ENCODE measurements around the gene CLSTN3. TPM values are rescaled to one million over a fixed set of nuclear protein-coding genes. Genes with fewer than 3 reads are reported as not detected.
A peak's percentile ranks its signal among the peaks of the same experiment; 100 is the strongest.

CLSTN3 gene
- total and polyA plus RNA-seq, 2 of the 13 experiments (the other 11 are each of a cell fraction or from before 2014, with no cell fraction given), result 26.2 to 94.1 TPM

DNA sequence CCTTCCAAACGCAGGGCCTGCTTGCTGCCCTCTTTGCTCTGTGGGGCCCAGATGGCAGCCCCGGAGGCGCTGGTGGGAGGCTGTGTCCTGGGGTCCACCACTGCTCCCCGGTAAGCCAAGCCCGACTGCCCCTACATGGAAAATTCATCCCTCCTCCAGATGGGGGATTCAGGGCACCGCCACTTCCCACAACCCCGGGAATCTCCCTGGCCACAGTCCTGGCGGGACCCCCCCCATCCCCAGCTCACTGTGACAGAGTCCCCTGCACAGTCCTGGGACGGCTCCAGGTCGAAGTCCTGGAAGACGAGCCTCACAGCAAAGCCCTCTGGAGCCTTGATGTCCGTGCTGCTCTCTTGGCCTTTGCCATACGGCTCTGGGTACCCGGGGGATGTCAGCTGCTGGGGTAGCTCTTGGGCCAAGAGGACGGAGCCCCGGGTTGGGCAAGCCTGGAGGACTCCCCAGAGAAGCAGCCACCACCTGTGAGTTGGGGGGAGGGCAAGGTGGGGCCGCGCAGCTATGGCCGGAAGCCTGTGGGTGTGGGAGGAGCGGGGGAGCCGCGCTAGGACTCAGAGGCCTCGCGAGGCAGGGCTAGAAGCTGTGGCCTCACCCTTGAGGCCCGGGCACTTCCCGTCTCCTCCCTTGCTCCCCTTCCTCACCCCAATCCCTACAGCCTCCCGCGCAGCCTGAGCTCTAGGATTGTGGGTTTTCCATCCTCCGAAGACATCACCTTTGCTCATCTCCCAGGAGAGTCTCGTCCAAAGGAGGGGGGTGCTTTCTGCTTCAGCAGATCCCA is 22.0 kb upstream of the CLSTN3 start (continued):
- TF ChIP-seq ADNP (CRISPR knock-in tag; IDR thresholded peaks at IDR 0.05) (0 out of 2 replicates have a peak, but pooled peaks have one; percentile 29), ZBTB3 (CRISPR knock-in tag; IDR thresholded peaks at IDR 0.05; ENCODE audit: borderline replicate concordance, low read depth) (peak; percentile 55; the same call in 1 of the 2 replicates), HDAC6 (IDR thresholded peaks at IDR 0.05; ENCODE audit: low read depth, low read length) (no peak), ZNF7 (CRISPR knock-in tag; IDR thresholded peaks at IDR 0.05) (no peak), ZNF878 (CRISPR knock-in tag; IDR thresholded peaks at IDR 0.05) (0 out of 2 replicates have a peak, but pooled peaks have one; percentile 37), THYN1 (CRISPR knock-in tag; IDR thresholded peaks at IDR 0.05; ENCODE audit: borderline replicate concordance, low read depth) (no peak), NFKB2 (CRISPR knock-in tag; IDR thresholded peaks at IDR 0.05; ENCODE audit: borderline replicate concordance) (peak; percentile 69; the same call in 1 of the 2 replicates)
- TF ChIP-seq, protein P1, sequence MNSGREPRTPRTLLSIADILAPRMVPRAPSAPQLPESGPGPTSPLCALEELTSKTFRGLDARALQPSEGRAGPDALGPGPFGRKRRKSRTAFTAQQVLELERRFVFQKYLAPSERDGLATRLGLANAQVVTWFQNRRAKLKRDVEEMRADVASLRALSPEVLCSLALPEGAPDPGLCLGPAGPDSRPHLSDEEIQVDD (CRISPR knock-in tag; IDR thresholded peaks at IDR 0.05; ENCODE audit: borderline replicate concordance), result no peak; the same call in 1 of the 2 replicates

DNA sequence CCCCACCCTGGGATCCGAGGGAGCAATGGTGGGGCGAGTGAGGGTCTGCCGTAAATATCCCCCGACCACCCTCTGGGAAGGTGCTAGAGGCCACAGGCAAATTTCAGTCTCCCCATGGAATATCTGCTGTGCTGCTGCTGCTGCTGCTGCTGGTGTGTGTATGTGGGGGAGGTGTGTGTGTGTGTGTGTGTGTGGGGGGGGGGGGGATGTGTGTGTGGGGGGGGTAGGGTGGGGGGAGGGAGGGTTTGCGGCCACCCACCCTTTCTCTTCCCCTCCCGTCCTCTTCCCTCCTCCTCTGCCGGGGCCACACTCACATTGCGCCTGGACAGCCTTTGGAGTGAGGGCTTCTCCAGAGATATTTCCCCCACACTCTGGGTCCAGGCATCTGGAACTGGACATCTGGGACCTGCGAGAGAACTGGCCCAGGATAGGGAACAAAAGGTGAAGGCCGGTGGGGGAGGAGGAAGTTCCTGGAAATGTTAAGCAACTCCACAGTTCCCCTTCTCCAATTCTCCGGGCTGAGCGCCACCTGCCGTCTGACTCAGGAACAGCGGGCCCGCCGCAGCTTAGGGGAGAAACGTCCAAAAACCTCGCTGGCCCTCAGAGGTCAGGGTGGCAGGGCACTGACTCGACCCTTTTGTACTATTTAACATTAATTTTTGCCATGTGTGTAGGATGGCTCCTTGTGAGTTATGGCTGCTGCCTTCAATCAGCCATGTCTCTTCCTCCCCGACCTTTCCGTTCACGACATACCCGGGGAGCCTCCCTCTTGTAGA is 21.2 kb upstream of the CLSTN3 start, which contains the start of gene C1RL:
Gene C1RL, minus strand, starts transcription at position 419 of the 776 bp plus-strand sequence. Its CDS starts 34 bp downstream, at position 385.
- peak; percentile 89 for DNase-seq (ENCODE audit: low spot score)
- no peak within 1 kb of the TSS for H2AFZ ChIP-seq (ENCODE audit: low read length)
- in situ Hi-C loops (cut with HindIII; ENCODE audit: extremely low pct_ligation_motif_present, low pct_unique_long_range_greater_than_20kb), result no loop called here
- FAIRE-seq, result peak; percentile 81
- H3K27me3 ChIP-seq (ENCODE audit: control insufficient read depth in 1 of 2, insufficient read depth in 2 of 2, low read length in 2 of 2), result no peaks in the 10 kb centered on the region; a peak in 1 of 5 replicates
- peak within 1 kb of the TSS; percentile 99 for H3K27ac ChIP-seq (ENCODE audit: extremely low read length, insufficient read depth, low read length)
- peaks cover 25% of the 10 kb centered on the region for H3K4me1 ChIP-seq (ENCODE audit: insufficient read depth, low read length)
- H3K9me3 ChIP-seq (ENCODE audit: low read length), result peaks cover 8% of the 10 kb centered on the region
- BruUV-seq (replicated peaks), result TSS peak; percentile 70
- peaks cover 22% of the 10 kb centered on the region for H3K79me2 ChIP-seq (ENCODE audit: insufficient read depth, low read length)
- POLR2A ChIA-PET, result interaction anchor here (0.6 to 4.3 kb wide), 25 partner anchors 9 to 217 kb away, joined by 3 to 88 read pairs (median 9); partner anchors contain the start of genes C12orf57, C1S, CLSTN3 and ENO2
- intact Hi-C loops (cut with micrococcal nuclease; ENCODE audit: unreplicated experiment), result loop anchor here (1.0 to 2.0 kb wide), 2 partner anchors 16 to 49 kb away; partner anchors contain the start of genes C1R and C1S
- no peaks in the 10 kb centered on the region for H4K20me1 ChIP-seq (ENCODE audit: insufficient read depth, low read length)
- 29% methylated on average over 13 of the region's 23 CpGs for WGBS (ENCODE audit: low lambda C conversion rate)
- H3K9ac ChIP-seq (ENCODE audit: insufficient read depth, low read depth, low read length), result peak within 1 kb of the TSS; percentile 90
- peak within 1 kb of the TSS; percentile 72 to 91 (median 74) for H3K4me3 ChIP-seq (replicated peaks in 1 of 3; ENCODE audit: insufficient read depth in 1 of 3, low read depth in 2 of 3, low read length in 3 of 3)
- ATAC-seq, result peak; percentile 66
- peaks cover 0 to 2% of the 10 kb centered on the region in 2 experiments; a peak in 2 of 5 replicates for H3K36me3 ChIP-seq (replicated peaks in 1 of 2; ENCODE audit: control insufficient read depth in 1 of 2, insufficient read depth in 2 of 2, low read length in 2 of 2)
- H3K4me2 ChIP-seq (ENCODE audit: low read depth, low read length), result peak within 1 kb of the TSS; percentile 99
- CTCF ChIA-PET (ENCODE audit: low intra/inter-chr PET ratio, low total read pairs), result interaction anchor here (0.7 to 2.4 kb wide), 4 partner anchors 17 to 165 kb away, joined by 3 to 16 read pairs (median 5); partner anchors contain the start of genes C1R, C1S, EMG1 and PHB2
- TF ChIP-seq, protein P2, sequence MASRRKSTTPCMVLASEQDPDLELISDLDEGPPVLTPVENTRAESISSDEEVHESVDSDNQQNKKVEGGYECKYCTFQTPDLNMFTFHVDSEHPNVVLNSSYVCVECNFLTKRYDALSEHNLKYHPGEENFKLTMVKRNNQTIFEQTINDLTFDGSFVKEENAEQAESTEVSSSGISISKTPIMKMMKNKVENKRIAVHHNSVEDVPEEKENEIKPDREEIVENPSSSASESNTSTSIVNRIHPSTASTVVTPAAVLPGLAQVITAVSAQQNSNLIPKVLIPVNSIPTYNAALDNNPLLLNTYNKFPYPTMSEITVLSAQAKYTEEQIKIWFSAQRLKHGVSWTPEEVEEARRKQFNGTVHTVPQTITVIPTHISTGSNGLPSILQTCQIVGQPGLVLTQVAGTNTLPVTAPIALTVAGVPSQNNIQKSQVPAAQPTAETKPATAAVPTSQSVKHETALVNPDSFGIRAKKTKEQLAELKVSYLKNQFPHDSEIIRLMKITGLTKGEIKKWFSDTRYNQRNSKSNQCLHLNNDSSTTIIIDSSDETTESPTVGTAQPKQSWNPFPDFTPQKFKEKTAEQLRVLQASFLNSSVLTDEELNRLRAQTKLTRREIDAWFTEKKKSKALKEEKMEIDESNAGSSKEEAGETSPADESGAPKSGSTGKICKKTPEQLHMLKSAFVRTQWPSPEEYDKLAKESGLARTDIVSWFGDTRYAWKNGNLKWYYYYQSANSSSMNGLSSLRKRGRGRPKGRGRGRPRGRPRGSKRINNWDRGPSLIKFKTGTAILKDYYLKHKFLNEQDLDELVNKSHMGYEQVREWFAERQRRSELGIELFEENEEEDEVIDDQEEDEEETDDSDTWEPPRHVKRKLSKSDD (CRISPR knock-in tag; IDR thresholded peaks at IDR 0.05; ENCODE audit: low read depth), result no peak
- no peak for TF ChIP-seq RAD51 (IDR thresholded peaks at IDR 0.05; ENCODE audit: borderline replicate concordance)
- TF ChIP-seq SOX5 (CRISPR knock-in tag; IDR thresholded peaks at IDR 0.05; ENCODE audit: borderline replicate concordance), result peak; percentile 69; the same call in 1 of the 2 replicates
- TF ChIP-seq DR1 (CRISPR knock-in tag; IDR thresholded peaks at IDR 0.05), result no peak; the same call in 1 of the 2 replicates
- TF ChIP-seq ZNF772 (CRISPR knock-in tag; IDR thresholded peaks at IDR 0.05), result no peak
- no peak for TF ChIP-seq PAX8 (CRISPR knock-in tag; IDR thresholded peaks at IDR 0.05; ENCODE audit: borderline replicate concordance)
- TF ChIP-seq ZNF317 (CRISPR knock-in tag; IDR thresholded peaks at IDR 0.05), result no peak
- TF ChIP-seq ZNF570 (CRISPR knock-in tag; IDR thresholded peaks at IDR 0.05; ENCODE audit: borderline replicate concordance), result no peak
- no peak for TF ChIP-seq ZNF468 (CRISPR knock-in tag; IDR thresholded peaks at IDR 0.05)

All from HepG2 (cell line).